BE2C (cell line): Measurements from ENCODE around the gene TMEM39A.

ENCODE experiments used
- DNase-seq: peaks from one replicate; pipeline ENCODE4 v3.0.0-alpha.2; 2020
- H3K27me3 ChIP-seq: fragments of 250-450 bp; sonication (Bioruptor Pico); 2 replicates; pipeline ENCODE4 v1.5.1; 2020; ENCODE audit warnings: mild to moderate bottlenecking
- H3K36me3 ChIP-seq: fragments of 250-450 bp; sonication (Bioruptor Pico); 2 replicates; pipeline ENCODE4 v1.5.1; 2020; ENCODE audit warnings: mild to moderate bottlenecking
- H3K4me1 ChIP-seq: fragments of 250-450 bp; sonication (Bioruptor Pico); 2 replicates; pipeline ENCODE4 v1.5.1; 2020
- H3K4me3 ChIP-seq: 2 replicates; pipeline ENCODE4 v1.5.1; 2011; ENCODE audit warnings: low read depth, low read length
- H3K9me3 ChIP-seq: fragments of 250-450 bp; sonication (Bioruptor Pico); 2 replicates; pipeline ENCODE4 v1.5.1; 2020
- CTCF ChIP-seq: IDR thresholded peaks from 2 replicates; pipeline ENCODE4 v1.5.1; 2012; ENCODE audit warnings: mild to moderate bottlenecking, low read depth, low read length

TMEM39A gene

GRCh38 chr3:119469418-119470189 is 6.2 kb upstream of the TMEM39A start:
- Histone ChIP-seq H3K9me3 (no peaks in the 10 kb centered on the region), H3K4me3 (peak overlapping the region; percentile 98), H3K27me3 (no peaks in the 10 kb centered on the region), H3K4me1 (peaks cover 4% of the 10 kb centered on the region), H3K36me3 (peaks cover 7% of the 10 kb centered on the region)
- DNase-seq = no peak
- TF ChIP-seq CTCF = no peak

- Histone ChIP-seq H3K9me3 (no peaks in the 10 kb centered on the region), H3K4me3 (peak overlapping the region; percentile 98), H3K36me3 (peaks cover 7% of the 10 kb centered on the region; the same call in 1 of the 2 replicates), H3K4me1 (peaks cover 4% of the 10 kb centered on the region), H3K27me3 (no peaks in the 10 kb centered on the region)
- TF ChIP-seq CTCF = no peak
- no peak for DNase-seq
Measured at GRCh38 chr3:119468041-119468440, 4.6 kb upstream of the TMEM39A start.

DNA sequence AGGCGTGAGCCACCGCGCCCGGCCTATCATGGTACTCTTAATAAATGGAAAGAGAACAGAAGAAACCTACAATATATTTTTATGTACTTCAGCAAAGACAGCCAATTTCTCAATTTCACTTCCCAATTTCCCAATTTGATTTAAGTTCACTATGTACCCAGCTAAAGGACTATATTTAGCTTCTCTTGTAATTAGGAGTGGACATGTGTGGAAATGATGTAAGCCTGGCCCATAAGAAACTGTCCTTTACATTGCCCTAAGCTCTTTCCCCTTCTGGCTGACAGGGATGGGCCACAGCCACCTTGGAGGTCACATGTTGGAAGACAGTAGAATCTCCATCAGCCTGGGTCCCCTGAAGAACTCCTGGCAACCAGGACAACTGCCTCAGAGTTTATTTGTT is 6.2 kb downstream of the TMEM39A start:
- H3K9me3 ChIP-seq = no peaks in the 10 kb centered on the region

GRCh38 chr3:119456469-119456868 is 6.9 kb downstream of the TMEM39A start:
- no peak overlapping the region for H3K4me3 ChIP-seq
- H3K36me3 ChIP-seq = peaks cover 66% of the 10 kb centered on the region
- no peaks in the 10 kb centered on the region for H3K27me3 ChIP-seq
- H3K4me1 ChIP-seq = no peaks in the 10 kb centered on the region
- no peak for DNase-seq
- TF ChIP-seq CTCF = no peak
- no peaks in the 10 kb centered on the region for H3K9me3 ChIP-seq

More for the DNA sequence above, 6.2 kb downstream of the TMEM39A start:
- Histone ChIP-seq H3K4me3 (no peak overlapping the region), H3K36me3 (peaks cover 65% of the 10 kb centered on the region), H3K27me3 (no peaks in the 10 kb centered on the region), H3K4me1 (no peaks in the 10 kb centered on the region)
- TF ChIP-seq CTCF = no peak
- no peak for DNase-seq

GRCh38 chr3:119453822-119454221 is 9.6 kb downstream of the TMEM39A start:
- TF ChIP-seq CTCF = no peak
- no peak overlapping the region for H3K4me3 ChIP-seq
- H3K4me1 ChIP-seq = no peaks in the 10 kb centered on the region
- H3K36me3 ChIP-seq = peaks cover 66% of the 10 kb centered on the region
- no peaks in the 10 kb centered on the region for H3K27me3 ChIP-seq
- no peak for DNase-seq
- H3K9me3 ChIP-seq = no peaks in the 10 kb centered on the region

- H3K36me3 ChIP-seq = peaks cover 52% of the 10 kb centered on the region
Measured at GRCh38 chr3:119444590-119444989, 18.8 kb downstream of the TMEM39A start.

More at GRCh38 chr3:119444590-119444989, 18.8 kb downstream of the TMEM39A start:
- H3K9me3 ChIP-seq = no peaks in the 10 kb centered on the region
- no peak for DNase-seq
- no peaks in the 10 kb centered on the region for H3K27me3 ChIP-seq
- TF ChIP-seq CTCF = no peak
- H3K4me1 ChIP-seq = no peaks in the 10 kb centered on the region
- H3K4me3 ChIP-seq = no peak overlapping the region
